ENCODE measurements around the gene VIL1.

DNA sequence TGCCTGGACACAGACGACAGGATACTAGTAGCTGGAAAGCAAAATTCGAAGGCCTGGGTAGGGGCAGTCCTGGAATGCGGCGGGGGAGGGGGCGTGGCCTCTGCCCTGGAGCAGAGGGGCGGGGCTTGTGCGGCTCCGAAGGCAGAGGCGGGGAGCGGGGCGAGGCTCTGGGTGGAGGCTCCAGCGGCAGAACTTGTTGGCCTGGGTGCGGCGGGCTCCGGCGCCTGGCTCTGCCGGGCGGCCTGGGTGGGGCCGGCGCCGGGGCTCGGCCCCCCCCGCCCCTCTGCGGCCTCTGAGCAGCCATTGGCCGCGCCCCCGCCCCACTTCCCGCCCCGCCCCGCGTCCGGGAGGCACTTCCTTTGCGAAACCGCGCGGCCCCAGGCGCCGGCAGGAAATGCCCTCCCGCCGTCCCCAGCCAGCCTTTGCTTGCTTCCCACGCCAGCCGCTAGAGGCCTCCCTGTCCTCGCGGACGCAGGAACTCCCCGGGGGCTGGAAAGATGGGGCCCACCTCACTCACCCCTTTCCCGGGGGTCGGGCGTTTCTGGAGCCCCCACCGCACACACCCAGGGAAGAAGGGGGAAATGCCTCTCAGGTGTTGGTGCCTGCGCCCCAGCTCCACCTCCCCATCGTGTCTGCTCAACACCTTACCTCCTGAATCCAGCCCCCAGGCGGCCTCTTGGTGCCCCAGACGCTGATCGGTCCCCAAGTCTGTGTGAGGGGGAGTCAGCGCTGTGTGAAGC lies 12.5 kb upstream of the VIL1 start:
- peak; percentile 42; the same call in 1 of the 2 replicates for TF ChIP-seq POLR2A (IDR thresholded peaks at IDR 0.05; ENCODE audit: low read depth, low read length)
- TF ChIP-seq MXI1 (IDR thresholded peaks at IDR 0.05; ENCODE audit: borderline replicate concordance, low read depth, low read length): no peak
- TF ChIP-seq, protein P1, sequence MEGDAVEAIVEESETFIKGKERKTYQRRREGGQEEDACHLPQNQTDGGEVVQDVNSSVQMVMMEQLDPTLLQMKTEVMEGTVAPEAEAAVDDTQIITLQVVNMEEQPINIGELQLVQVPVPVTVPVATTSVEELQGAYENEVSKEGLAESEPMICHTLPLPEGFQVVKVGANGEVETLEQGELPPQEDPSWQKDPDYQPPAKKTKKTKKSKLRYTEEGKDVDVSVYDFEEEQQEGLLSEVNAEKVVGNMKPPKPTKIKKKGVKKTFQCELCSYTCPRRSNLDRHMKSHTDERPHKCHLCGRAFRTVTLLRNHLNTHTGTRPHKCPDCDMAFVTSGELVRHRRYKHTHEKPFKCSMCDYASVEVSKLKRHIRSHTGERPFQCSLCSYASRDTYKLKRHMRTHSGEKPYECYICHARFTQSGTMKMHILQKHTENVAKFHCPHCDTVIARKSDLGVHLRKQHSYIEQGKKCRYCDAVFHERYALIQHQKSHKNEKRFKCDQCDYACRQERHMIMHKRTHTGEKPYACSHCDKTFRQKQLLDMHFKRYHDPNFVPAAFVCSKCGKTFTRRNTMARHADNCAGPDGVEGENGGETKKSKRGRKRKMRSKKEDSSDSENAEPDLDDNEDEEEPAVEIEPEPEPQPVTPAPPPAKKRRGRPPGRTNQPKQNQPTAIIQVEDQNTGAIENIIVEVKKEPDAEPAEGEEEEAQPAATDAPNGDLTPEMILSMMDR (conservative IDR thresholded peaks at IDR 0.05; ENCODE audit: low read depth, low read length): peak; percentile 88
- peak; percentile 66 for TF ChIP-seq CEBPB (IDR thresholded peaks at IDR 0.05; ENCODE audit: low read depth, low read length)
- no peak for TF ChIP-seq RCOR1 (IDR thresholded peaks at IDR 0.05; ENCODE audit: insufficient replicate concordance, low read length)
- no peak for TF ChIP-seq CHD1 (IDR thresholded peaks at IDR 0.05; ENCODE audit: low read depth, low read length)
- TF ChIP-seq FOS (IDR thresholded peaks at IDR 0.05; ENCODE audit: low read depth, low read length): no peak
- no peak for TF ChIP-seq RFX5 (IDR thresholded peaks at IDR 0.05; ENCODE audit: low read depth, low read length)
- TF ChIP-seq SMC3 (IDR thresholded peaks at IDR 0.05; ENCODE audit: low read depth, low read length): peak; percentile 55
